Activated T-cell treated with anti-CD3 and anti-CD28 coated beads, Interleukin-2, amount 50 U/mL, for 48 hours (primary cell): ENCODE measurements around the gene TSPAN9.

Experiments
- DNase-seq, 2 experiments: peaks; one replicate each; pipeline ENCODE4 v3.0.0-alpha.2; 2020

TSPAN9 gene

DNA sequence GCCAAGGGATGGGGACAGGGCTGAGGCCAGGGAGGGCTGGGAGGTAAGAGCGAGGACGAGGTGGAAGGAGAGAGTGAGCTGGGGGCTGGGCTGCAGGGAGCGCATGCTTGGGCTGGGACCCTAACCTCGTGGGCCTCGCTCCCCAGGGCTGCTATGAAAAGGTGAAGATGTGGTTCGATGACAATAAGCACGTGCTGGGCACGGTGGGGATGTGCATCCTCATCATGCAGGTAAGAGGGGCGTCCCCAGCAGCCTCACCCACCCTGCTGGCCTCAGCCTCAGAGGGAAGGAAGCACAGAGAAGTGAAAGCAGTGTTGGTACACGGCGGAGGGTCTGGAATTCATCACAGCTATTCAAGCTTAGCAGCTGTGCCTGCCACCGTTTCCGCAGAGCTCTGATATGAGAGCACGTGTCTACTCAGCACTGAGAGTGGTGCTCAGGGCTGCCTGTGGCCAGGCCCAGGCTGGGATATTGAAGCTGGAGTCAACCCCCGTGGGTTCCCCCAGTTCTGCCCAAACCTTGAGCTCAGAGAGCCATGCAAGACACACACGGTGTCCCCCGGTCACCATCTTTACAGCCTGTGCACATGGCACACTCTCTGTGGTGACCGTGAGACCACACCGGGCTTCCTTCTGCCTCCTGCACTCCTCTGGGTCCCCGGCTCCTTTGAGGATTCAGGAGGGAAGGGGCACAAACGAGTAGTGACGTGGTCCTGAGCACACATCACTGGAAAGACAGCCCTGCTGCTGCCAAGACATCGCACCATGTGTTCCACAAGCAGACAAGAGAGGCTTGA lies 204.6 kb downstream of the TSPAN9 start:
- DNase-seq = no peak

DNA sequence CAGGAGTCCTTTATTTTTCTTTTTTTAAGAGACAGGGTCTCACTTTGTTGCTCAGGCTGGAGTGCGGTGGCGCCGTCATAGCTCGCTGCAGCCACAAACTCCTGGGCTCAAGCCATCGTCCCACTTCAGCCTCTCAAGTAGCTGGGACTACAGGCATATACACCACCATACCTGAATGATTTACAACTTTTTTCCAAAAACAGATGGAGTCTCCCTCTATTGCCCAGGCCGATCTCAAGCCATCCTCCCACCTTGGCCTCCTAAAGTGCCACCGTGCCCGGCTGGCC lies 205.1 kb downstream of the TSPAN9 start:
- DNase-seq = no peak

DNA sequence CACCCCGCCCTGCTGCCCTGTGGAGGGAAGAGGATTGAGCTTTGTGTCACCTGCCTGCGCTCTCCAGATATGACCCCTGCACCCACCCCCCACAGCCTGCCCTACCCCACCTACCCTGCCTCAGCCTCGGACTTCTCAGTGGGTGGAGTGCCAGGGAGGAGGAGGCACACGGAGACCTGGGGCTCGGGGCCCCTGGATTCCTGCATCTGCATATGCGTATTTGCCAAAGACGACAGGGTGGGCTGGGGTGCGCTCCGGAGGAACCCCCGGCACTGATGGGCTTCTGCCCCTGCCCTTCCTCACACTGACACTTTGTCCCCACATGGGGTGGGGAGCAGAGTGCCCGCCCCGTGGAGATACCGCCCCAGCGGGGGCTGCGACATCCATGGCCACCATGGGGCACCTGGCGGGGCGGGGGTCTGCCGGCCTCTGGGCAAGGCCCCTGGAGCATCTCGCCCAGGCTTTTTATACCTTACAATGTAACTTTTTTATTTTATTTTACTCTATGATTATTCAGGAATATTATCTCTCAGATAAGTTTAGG lies 206.0 kb downstream of the TSPAN9 start:
- no peak for DNase-seq

DNA sequence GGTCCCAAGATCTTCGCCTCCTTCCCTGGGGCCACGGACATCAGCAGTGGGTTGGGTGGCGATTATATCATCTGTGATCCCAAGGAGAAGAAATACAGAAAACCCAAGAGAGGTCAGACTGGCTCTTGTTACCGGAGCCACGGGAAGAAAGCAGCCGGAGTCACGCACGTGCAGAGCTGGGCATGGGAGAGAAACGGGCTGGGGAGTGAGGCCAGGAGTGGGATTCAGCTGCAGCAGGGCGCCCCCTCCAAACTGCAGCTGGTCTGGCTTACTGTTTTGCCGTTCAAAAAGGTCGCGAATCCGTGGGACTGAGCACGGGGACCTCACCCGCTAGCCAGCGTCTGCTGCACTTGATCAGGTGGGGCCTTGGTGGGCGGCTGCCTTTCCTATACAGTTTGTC lies 207.2 kb downstream of the TSPAN9 start:
- DNase-seq = no peak

DNA sequence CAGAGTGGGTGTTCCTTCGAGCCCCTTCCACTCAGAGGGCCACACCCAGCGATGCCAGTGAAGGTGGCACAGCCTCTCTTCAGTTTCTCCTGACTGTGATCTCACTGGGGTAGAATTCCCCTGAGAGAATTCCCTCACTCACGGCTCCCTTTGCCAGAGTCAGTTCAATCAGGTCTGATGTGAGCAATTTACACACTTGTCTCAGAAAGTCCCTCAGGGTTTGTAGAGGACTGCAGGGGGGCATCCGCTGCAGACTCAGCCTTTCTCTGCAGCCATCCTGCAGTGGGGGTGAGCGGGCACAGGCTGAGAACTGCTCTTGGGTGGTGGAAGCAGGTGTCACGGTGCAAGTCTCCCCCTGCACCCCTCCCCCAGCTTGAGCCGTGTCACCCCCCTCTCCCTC lies 208.4 kb downstream of the TSPAN9 start:
- no peak for DNase-seq

DNA sequence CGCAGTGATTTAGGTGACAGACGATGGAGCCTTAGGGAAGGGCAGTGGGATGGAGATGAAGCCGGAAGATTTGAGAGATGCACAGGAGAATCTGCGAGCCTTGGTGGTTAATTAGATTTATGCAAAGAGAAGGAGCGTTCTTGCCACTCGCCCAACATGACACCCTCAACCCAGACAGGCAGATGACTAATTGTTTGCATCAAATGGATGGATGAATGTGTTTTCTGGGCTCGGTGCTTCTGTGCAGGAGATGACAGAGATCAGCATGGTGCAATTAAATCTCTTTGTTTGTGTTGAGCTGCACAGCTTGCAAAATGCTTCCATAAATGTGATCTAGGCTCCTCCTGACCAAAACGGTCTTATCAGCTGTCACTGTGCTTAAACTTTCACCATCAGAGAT lies 211.5 kb downstream of the TSPAN9 start:
- no peak for DNase-seq

DNA sequence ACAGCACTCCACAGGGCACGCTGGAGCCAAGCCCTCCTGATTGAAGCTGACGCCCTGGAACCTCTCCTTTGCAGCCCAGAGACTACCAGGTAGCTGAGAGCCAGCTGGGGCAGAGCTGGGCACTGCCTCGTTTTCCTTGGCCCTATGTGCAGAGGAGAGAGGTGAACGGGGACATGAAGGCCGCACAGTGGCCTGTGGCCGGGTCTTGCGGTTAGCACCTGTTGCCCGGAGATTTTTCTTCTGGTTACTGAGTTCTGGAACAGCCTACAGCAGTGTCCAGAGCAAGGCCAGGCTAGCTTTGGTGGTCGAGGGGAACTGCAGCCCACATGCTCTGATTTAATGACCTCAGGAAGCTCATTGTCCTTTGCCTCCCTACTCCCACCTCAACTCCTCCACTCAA lies 212.5 kb downstream of the TSPAN9 start:
- no peak for DNase-seq

DNA sequence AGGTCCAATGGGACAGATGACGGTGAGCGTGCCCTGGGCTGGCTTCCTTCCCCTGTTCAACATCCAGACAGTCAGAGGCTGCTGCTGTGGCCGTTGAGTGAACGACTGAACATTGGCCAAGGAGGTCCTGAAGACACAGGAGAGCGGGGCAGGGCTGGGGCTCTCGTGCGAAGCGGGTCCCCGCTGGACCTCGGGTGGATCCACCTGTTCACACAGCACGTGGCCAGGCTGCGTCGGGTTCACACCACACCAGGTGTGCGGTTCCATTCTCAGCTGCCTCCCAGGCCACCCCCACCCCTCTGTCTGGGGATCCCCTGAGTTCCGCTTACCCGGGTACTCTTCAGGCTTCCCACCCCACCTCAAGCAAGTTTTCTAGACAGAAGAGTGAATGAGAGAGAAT lies 214.8 kb downstream of the TSPAN9 start:
- DNase-seq = no peak

DNA sequence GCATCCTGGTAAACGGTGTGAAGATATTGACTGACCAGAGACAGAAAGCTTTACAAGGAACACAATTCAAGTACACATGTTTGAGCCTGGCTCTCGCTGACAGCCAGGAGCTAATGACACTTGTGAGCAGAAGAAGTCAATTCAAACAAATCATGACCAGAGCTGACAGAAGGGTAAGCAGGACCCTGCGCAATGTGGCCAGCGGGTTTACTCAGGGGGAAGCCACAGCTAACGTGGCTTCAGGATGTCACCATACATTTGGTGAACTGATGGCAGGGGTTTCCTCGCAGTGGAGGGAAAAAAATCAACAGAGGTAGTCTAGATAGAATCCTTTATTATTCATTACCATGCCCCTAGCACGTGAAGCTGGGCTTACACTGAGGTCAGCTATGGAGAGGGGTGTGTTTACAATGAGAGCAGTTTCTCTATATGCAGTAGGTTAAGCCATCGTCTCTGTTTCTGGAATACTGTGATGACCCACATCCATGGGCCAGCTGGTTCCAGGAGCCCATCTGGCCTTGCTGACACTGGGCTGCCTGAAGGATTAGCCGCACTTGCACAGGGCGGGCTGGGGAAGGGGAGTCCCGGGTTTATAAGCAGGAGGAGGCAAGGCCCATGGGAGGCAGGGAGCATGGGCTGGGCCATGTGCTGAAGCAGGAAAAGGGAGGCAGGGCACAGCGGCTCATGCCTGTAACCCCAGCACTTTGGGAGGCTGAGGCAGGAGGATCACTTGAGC lies 215.7 kb downstream of the TSPAN9 start:
- no peak for DNase-seq

DNA sequence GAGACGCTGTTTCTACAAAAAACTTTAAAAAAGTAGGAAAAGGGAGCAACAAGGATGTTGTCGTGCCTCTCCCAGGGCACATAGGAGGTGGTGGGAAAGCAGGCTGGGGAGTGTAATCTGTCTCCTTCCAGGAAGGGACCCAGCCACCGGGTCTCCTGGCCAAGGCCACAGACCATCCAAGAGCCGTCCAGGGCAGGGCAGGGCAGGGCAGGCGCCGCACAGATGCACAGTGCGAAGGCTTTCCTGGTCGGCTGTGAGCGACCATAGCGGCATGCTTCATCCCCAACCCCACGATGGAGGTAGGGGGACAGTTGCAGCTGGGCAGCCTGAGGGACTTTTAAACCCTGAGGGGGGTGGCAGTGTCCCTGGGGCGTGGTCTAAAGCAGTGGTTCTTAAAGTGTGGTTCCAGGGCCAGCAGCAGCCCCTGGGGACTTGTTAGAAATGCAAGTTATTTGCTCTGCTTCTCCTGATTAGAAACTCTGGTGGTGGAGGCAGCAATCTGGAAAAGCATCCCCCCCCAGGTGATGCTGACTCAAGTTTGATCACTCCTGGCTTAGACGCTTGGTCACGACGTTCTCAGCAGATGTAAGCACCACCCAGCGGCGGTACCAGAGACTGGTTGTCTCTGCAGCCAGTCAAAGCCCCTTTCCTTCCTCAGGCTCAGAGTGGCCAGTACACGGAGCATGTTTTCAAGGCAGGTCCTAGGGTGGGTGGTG lies 216.4 kb downstream of the TSPAN9 start:
- DNase-seq = no peak

DNA sequence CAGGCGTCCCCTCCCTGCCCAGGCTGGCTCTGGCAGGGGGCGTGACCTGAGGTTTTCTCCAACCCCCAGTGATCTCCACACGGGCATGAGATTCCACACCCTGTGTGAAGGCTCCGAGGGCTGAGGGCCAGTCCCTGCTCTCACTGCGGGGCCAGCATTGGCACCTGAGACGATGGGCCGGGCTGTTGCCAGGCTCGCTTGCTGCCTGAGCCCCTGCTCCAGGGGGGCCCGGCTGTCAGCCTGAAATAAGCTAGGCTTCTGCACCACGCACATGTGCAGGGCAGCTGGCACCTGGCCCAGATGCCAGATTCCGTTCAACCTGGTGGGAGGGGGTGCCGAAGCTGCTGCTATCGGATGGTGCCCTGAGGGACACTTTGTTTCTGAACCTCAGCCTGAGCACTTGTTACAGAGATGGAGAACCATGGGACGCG lies 217.3 kb downstream of the TSPAN9 start:
- DNase-seq = no peak

DNA sequence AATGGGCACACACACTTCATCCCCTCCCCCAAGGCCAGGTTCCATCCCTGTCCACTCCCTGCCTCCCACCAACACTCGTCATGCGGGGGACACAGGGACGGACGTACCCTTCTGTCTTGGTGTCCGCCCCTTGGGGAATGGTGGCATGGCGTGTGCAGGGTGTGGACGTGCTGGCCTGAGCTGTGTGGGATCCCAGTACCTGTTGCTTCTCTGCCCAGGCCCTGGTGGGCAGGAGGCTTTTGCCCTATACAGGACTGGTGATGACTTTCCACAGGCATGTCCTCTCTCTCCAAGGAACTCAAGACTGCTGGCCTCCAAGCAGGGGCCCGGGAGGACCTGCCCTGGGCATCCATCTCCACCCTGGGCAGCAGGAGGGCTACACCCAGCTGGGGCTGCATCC lies 218.0 kb downstream of the TSPAN9 start:
- DNase-seq = no peak

DNA sequence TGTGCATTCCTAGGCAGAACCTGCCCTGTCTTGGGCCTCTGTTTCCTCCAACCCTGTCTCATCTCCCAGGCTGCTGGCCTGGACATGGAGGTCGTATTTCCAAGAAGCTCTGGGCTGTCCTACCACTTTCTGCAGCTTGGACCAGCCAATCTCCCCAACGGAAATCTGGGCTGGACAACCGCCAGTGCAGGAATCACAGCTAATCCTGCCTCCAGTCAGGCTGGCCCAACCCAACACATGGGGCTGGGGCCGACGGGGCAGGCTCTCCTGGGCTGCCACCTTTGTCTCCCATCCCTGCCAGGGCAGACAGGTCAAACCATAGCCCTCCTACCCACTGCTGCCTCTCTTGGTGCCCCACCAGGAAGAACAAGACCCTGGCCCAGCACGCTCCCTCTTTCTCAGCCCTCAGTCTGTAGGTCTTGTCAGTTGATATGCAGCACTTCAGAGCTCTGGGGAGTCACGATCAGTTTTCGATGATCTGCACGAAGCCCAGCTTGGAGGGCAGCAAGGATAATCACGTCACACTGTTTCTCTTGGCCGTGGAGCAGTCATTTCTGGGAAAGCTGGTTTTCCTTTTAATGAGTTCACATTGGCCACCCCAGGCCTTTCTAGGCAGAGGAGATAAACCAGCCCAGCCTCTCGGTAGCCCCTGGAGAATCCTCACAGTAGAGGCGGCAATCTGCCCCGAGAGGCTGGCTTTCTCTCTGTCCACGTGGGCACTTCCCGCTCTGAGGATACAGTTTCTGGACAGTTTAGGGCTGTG lies 218.6 kb downstream of the TSPAN9 start:
- no peak for DNase-seq

DNA sequence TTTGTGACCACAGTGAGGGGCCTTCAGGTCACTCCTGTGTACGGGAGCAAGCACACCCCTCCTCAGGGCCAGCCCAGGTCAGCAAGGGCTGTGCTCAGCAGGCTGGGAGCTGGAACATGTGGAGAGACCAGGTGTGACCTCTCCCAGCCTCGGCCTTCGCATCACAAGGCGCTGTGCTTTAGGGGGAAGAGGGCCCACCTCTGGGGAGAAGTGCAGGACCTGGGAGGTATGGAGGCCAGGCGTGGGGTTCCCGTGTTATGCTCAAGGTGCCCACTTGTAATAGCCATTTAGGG lies 219.2 kb downstream of the TSPAN9 start:
- no peak for DNase-seq

DNA sequence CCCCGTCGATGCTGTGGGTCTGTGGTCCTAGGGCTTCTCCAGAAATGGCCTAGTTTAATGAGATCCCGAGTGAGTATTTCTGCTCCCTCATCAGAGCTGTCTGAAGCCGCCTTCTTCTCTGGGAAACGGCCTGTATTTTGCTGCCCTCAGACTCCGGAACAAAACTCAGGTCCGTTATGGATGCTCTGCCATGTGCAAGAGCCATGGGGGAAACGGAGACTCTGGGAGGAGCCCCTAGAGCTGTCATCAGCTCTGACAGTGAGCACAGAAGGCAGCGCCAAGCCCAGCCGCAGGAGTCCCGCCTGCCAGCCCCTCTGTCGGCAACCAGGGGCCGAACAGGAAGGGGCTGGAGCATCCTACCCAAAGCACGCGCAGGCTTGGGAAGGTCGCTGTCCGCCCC lies 221.4 kb downstream of the TSPAN9 start:
- no peak for DNase-seq

DNA sequence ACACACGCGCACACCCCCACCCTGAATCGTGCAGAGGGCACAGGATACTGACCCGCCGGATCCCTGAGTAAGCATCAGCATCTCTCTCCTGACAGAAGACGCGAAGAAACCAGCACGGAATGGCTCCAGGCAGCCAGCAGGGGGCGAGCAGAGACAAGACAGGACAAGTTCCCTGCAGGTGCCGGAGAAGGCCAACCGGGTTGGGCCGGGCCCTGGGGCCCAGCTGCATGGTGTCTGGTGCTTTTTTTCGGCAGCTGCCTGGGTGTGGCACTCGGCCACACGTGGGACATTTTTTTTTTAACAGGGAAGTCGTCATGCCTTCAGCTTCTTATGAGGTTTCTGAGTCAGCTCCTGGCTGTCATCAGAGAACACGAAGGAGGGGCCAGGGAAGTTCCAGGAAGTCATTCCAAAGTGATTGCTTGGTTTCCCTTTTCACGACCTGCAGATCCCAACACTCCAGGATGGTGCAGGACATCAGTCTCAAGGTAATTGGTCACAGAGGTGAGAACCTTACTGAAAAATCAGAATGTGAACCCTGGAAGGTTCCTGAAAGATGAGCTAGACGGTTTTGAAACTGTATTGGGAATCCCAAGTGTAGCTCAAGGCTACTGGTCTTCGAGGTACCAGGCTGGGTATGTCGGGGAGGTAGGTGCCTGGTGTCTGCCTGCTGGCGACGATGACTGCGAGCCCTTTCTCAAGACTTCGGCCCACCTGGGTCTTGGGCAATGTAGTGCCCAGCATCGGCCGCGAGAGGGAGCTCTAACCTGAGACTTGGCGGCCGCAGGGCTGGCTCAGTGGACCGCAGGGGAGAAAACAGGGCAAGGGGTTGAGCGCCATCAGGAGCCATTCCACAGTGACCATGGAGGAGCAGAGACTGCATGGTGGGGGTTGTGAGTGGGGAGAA lies 223.0 kb downstream of the TSPAN9 start:
- peak; percentile 83 to 86 for DNase-seq

DNA sequence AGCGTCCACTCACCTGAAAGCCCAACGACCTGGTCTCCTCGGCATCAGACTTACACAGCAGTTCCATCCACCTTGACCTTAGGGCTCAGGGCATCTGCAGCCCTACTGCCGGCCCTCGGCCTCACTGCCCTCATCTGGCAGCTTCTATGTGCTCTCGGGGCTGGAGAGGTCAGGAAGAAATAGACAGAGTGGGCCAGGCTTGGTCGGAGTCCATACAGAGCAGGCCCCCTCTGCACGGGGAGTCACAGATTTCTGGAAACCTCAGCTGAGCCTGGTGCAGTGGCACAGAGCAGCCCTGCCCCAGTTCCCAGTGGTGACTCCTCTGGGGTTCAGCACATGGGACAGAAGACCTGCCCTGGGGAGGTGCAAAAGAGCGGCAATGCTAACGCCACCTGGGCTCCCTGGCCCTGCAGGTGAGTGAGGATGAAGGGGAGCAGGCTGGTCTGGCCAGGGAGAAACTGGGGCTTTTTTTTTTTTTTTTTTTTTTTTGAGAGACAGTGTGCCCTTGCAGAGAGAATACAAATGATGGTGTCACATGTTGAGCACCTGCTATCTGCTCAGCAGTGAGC lies 223.7 kb downstream of the TSPAN9 start:
- DNase-seq = no peak

DNA sequence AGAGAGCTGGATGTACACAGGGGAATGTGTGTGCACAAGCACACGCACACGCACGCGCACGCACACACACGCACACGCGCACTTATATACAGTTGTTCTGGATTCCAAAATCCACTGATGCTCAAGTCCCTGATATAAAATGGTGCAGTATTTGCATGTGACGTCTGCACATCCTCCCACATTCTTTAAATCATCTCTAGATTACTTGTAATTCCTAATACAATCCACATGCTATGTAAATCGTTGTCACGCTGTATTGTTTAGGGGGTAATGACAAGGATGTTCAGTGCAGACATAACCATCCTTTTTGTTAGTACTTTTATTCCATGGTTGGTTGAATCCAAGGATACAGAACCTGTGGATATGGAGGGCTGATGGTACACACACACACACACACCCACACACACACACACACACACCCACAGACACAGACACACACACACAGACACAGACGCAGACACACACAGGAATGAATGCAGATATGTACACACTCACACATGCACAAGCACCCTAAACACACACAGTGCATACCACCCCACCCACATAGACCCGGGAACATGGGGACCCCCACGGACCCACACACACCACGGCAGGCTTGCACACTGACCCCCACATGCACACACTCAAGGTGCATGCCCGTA lies 225.3 kb downstream of the TSPAN9 start:
- no peak for DNase-seq

DNA sequence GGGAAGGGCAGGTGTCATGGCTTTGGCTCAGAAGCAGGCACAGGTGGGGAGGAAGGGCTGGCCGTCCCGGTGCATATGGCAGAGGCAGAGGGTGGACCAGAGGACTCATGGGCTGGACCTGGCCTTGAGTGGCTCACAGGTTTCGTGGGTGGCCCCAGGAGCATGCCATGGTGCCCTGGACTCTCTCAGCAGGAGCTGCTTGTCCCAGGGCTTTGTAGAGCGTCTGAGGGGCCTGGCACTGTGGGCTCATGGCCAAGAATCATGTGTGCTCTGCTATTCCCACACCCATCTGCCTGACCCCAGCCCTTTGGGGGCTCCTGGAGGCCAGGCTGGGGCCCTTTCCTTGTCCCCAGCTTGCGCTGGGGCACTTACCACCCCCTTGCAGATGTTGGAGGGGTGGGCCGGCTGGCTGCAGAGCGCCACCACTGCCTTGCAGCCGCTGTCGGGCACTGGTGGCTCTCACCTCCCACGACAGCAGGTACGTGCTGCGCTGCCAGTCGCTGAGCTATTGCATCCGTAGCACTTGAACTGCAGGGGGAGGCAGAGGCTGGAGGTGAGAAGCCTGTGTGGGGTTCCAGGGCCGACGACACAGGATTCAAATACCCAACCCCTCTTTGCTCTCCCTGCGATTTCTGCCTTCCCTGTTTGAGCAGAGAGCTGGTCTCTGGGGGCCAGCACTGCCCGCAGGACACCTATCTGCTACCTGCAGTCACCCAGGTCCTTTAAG lies 226.4 kb downstream of the TSPAN9 start:
- DNase-seq = no peak

DNA sequence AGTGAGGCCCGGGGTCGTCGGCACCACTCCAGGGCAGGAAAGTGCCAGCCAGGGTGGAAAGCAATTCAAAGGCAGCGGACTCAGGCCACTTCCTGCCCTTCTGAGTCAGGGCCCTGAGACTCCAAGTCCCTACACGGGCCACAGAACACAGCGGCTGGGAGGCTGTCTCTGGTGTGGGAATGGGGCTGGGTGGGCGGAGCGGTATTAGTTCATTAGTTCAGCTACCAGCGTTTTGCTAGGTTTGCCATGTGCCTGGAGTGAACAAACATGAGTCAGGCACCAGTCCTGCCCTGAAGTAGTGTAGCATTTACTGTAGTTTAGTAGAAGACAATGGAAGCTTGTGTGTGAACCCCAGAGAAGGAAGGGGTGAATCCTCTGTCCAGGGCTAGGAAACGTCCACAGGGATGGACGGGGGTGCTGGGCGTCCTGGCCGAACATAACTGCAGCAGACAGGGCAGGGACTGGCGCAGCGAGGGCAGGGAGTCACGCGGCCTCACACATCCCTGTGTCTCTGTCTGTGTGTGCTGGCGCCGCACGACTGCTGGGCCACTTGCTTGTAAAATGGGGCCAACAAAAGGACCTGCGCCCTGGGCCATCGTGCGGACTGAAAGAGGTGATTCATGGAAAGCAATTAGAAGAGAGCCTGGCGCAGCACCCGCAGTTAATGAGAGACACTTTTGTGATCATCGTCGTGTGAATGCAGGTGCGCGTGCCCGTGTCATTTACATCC lies 227.4 kb downstream of the TSPAN9 start:
- no peak for DNase-seq
